A673 (cell line): ENCODE measurements around the gene PZP.

ENCODE experiments used
- EZH2 ChIP-seq: fragments of 200-600 bp; sonication (generic); IDR thresholded peaks from 2 replicates; pipeline ENCODE4 v1.6.1; 2017; ENCODE audit warnings: borderline replicate concordance, low read depth, mild to moderate bottlenecking, mixed read lengths, antibody characterized with exemption, low read length; ENCODE audit not compliant: poor library complexity, severe bottlenecking
- TF ChIP-seq, protein P1 (sequence below): fragments of 300-800, 200-600 bp; sonication (generic); conservative IDR thresholded peaks from 2 replicates; pipeline ENCODE4 v1.5.1; 2017; ENCODE audit warnings: low read depth, mild to moderate bottlenecking, antibody characterized with exemption, low read length, moderate library complexity, mixed read lengths

DNA sequence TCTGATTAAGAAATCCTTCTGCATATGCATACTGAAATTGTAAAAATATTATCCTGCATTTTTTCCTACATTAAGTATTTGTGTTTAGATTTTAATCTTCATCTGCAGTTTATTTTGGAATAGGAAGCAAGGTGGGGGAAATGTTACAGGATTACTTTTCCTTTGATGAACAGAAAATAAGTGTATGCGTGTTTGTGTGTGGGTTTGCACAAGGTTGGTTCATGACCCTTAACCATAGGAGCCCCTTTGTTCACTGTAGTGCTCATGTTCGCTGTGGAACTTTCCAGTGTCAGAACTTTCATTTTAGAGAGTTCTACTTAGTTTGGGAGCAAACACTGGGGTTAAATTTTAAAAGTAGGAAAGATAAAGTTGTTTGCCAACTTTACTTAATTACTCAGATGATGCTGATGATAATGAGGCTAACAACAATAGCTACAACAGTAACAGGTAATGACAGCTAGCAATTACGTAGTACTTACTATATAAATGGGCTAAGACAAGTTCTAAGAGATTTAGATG is 86.0 kb downstream of the PZP start:
- TF ChIP-seq, protein P1, sequence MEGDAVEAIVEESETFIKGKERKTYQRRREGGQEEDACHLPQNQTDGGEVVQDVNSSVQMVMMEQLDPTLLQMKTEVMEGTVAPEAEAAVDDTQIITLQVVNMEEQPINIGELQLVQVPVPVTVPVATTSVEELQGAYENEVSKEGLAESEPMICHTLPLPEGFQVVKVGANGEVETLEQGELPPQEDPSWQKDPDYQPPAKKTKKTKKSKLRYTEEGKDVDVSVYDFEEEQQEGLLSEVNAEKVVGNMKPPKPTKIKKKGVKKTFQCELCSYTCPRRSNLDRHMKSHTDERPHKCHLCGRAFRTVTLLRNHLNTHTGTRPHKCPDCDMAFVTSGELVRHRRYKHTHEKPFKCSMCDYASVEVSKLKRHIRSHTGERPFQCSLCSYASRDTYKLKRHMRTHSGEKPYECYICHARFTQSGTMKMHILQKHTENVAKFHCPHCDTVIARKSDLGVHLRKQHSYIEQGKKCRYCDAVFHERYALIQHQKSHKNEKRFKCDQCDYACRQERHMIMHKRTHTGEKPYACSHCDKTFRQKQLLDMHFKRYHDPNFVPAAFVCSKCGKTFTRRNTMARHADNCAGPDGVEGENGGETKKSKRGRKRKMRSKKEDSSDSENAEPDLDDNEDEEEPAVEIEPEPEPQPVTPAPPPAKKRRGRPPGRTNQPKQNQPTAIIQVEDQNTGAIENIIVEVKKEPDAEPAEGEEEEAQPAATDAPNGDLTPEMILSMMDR, result no peak
- no peak for TF ChIP-seq EZH2
